ENCODE measurements around the gene TMEM26.
"Not testable (repeated sequence)": the region's sequence is repeated elsewhere in the genome, so short reads cannot be mapped to it uniquely, and the experiment has no call there.

Gene TMEM26

DNA sequence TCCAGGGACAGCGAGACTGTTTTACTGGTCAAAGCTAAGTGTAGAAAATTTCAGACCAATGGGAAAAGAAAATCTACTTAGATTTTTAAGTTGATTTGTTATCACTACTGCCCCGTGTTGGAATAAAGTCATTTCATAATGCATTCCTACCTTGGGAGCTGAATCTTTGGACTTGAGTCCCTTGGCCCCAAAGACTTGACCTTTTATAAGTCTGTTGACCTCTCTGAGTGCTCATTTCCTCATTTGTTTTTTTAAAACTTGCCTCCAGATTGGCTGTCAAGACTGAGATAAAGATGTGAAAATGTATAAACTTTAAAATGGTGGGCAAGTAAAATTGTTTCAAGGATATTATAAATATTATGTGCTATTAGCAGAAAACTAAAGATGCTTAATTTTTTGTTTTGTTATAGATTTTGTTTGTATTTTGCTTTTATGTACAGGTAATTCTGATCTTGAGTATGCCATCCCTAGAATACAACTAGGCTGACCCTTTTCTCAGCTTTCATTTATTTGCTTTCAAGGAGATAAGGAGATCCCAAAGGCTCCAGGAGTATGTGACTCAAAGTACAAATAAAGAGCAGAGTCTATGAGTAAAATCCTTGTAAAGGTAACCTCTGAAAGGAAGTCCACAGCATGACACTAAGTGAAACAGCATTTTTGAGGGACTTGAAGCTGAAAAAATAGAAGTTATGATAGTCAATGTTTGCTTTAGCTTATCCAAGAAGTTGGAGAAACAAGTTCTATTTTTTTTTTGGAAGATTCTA, 54.6 kb downstream of the TMEM26 start:
- DNase-seq = no peak

DNA sequence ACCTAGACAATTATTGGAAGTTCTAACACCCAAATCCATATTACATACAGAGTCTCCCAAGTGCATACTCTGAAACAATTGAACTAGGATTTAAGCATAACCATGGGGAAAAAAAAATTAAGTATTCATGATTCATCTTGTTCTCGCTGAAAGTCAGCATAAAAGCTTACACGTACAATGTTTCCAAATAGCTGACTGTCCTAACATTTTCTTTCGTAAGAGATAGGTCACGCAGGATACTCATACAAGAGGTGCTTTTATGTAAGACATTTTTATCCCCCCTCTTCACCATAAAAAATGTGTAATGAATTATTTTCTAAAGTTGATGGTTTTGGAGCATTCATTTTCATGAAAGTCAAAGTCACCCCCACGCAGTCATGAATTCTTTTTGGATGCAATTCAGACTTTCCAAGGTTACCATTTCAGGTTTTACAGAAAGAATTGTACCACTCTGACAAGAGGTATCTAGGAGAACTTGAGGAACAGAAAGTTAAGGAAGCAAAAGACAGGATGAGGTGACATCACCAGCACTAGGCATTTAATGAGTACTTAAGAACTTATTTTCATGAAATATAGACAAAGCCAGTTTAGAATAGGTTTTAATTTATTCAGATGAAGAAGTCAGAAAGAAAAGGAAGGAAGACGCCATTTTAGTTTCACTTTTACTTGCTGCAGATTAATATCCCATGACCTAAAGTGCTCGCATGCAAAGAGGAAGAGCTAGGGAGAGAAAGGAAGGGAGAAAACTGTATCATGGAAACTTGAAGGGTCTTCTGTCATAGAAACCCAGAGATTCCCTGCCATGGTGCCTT, 55.8 kb downstream of the TMEM26 start:
- DNase-seq = no peak

DNA sequence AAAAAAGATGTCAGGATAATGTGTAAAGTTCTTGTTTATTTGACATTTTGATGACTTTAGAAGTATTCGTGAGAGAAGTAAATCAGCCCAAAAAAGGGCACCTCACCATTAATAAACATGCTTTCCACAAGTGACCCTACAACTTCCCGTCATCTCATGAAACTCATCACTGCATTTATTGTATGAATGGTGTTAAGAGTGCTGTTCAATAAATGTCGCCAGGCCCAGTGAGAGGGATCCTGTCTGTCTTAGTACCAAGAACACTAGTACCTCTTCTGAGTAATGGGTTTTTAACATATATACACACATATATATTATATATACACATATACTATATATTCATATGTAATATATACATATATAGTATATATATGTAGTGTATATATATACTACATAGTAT, 61.9 kb downstream of the TMEM26 start:
- no peak for DNase-seq

DNA sequence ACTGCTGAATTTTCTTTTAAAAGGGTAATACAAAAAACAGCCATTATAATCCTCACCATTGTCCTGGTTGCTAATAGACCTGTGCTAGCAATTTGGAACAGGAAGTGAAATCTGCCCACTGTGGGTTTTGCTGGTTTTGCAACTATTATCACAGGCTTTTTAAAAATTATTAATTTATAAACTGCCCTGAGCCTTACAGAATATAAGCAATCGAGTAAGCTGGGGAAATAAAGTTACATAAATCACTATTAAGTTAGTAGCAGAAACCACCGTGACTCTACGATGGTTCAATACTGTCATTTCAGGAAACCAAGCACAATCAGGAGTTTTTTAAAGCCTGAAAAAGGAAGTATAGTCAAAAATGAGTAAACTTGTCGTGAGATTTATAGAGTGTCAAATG, 62.3 kb downstream of the TMEM26 start:
- DNase-seq = no peak

DNA sequence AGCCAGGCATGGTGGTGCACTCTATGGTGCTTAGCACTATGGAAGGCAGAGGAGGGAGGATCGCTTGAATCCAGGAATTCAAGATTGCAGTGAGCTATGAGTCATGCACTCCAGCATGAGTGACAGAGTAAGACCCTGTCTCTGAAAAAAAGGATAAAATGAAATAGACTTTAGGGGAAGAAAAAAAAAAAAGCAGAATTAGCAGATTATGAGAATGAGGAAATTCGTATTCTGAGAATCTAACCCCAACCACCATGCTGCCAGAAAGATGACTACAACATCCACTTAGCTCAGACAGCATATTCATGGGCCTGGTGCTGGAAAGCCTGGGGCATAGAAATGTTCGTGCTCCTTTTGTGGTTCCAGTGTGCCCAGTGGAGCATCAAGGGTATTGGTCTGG, 63.3 kb downstream of the TMEM26 start:
- DNase-seq = no peak

DNA sequence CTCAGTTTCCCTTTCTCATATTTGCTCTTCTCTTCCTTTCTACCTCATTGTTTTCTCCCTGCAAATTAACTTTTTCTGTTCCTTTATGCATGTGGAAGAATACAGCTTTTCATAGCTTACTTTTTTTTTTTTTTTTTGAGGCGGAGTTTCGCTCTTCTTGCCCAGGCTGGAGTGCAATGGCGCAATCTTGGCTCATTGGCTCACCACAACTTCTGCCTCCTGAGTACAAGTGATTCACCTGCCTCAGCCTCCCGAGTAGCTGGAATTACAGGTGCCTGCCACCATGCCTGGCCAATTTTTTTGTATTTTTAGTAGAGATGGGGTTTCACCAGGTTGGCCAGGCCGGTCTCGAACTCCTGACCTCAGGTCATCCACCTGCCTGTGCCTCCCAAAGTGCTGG, 64.2 kb downstream of the TMEM26 start:
- DNase-seq = not testable (repeated sequence)

DNA sequence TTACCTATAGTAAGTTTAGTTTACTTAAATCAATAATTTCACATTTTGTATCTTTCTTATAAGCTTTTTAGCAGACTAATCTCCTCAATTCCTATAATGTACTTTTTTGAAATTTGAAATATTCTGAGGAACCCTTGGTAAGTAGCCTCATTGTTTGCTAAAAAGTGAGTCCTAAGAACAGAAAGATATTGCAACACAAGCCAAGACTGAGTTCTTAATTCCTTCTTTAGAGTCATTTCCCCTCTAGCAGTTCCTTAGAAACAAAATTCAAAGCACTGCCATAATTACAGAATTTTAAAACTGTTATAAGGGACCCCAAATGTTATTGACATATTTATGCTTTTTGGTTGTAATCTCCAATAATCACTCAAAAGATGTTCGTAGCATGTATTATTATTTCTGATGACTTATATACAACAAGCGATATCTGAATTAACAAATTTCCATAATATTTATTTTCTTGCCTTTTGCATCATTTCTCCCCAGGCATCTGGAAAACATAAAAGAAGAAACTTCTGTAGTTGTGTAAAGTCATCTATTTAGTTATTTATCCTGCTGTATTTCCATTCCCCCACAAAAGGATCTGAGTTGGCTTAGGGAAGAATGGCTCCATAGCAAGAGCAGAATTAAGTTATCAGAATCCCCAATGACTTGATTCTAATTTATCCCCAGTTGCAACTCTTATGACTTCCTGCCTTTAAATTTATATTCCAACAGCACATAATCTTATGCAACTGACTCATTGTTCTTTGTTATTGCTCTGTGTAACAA, 67.8 kb downstream of the TMEM26 start:
- no peak for DNase-seq

DNA sequence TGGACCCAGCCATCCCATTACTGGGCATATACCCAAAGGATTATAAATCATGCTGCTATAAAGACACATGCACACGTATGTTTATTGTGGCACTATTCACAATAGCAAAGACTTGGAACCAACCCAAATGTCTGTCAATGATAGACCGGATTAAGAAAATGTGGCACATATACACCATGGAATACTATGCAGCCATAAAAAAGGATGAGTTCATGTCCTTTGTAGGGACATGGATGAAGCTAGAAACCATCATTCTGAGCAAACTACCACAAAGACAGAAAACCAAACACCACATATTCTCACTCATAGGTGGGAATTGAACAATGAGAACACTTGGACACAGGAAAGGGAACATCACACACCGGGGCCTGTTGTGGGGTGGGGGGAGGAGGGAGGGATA, 72.0 kb downstream of the TMEM26 start:
- not testable (repeated sequence) for DNase-seq

DNA sequence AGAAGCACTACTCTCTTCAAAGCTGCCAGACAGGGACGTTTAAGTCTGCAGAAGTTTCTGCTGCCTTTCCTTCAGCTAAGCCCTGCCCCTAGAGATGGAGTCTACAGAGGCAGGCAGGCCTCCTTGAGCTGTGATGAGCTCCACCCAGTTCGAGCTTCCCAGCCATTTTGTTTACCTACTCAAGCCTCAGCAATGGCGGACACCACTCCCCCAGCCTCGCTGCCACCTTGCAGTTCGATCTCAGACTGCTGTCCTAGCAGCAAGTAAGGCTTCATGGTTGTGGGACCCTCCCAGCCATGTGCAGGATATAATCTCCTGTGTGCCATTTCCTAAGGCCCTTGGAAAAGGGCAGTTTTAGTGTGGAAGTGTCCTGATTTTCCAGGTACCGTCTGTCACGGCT, 74.3 kb downstream of the TMEM26 start:
- no peak for DNase-seq

DNA sequence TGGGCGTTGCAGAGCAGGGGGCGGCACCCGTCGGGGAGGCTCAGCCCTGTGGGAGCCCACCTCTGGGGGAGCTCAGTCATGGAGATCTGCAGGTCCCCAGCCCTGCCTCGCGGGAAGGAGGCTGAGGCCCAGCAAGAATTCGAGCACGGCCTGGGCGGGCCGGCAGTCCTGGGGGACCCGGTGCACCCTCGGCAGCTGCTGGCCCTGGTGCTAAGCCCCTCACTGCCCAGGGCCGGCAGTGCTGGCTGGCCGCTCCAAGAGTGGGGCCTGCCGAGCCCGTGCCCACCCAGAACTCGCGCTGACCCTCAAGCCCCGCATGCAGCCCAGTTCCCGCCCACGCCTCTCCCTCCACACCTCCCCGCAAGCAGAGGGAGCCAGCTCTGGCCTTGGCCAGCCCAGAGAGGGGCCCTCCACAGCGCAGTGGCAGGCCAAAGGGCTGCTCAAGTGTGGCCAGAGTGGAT, 76.2 kb downstream of the TMEM26 start:
- no peak for DNase-seq

DNA sequence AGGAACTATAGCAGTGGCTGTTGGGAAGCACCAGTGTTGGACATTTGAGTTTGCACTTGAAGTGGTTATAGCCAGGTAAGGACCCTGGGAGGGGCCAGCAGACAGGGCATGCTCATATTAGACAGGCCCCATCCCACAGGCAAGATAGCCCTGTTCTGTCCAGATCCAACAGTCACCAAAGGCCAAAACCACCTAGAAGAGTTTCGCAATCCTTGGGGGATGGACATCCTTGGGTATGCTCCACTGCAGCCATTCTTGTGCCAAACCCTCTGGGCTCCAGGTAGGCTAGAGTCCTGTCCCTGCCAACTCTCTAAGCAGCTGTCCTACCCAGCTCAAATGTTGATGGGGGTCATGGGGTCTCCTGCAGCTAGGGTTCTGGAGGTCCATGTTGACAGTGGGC, 76.8 kb downstream of the TMEM26 start:
- DNase-seq = no peak

DNA sequence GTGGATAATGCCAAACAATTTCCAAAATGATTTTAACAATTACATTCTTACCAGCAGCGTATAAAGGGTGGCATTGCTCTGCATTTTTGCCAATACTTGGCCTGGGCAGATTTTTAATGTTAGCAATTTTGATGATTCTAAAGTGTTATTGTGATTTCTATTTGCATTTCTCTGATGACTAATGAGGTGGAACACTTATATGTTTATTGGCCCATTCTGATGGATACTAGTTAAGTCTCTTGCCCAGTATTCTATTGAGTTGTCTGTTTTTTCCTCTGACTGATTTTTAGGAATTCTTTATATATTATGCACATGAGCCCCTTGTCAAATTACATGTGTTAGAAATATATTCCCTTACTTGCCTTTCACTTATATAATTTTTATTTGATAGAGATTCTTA, 86.8 kb downstream of the TMEM26 start:
- no peak for DNase-seq

DNA sequence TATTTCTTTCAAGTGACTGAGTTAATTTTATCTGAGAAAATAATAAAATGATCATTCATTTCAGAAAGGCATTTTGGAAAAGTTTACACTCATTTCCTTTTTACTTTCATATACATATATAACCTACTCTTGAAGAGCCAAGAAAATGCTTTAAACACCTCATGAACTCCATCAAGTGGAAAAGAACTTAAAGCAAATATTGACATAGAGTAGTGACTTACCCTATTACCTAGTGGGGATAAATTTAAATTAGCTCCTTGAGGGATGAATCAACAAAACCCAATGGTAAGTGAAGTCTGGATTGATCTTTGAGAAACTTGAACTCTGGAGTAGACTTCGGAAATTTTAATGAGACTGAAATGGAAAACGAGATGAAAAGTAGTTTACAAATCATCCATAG, 88.6 kb downstream of the TMEM26 start:
- DNase-seq = no peak

DNA sequence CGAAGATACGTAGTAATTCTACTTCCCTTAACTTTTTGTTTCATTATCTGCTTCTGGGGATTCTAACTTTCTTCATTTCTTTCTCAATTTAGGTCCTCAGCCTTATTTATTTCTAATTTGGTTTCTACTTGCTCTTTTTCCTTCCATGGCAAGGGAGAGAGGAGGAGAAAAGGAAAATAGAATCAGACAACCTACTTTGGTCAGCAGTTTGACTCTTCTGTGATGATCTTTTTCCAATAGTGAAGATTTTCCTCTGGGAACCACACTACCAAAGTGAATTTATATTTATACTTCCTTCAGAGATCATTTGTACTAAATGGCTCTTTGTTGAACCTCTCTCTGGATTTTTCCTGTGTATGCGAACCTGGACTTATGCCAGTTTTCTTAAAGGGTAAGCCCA, 90.2 kb downstream of the TMEM26 start:
- no peak for DNase-seq

DNA sequence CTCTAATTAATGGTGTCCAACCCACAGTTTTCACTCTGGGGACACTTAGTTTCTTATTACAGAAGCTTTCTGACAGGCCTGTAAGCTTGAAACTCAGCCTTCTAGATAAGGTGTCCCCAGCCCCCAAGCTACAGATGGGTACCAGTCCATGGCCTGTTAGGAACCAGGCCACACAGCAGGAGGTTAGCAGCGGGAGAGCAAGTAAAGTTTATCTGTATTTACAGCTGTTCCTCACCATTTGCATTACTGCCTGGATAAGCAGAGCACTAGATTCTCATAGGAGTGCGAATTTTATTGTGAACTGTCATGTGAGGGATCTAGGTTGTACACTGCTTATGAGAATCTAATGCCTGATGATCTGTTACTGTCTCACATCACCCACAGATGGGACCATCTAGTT, 93.7 kb downstream of the TMEM26 start:
- DNase-seq = no peak

DNA sequence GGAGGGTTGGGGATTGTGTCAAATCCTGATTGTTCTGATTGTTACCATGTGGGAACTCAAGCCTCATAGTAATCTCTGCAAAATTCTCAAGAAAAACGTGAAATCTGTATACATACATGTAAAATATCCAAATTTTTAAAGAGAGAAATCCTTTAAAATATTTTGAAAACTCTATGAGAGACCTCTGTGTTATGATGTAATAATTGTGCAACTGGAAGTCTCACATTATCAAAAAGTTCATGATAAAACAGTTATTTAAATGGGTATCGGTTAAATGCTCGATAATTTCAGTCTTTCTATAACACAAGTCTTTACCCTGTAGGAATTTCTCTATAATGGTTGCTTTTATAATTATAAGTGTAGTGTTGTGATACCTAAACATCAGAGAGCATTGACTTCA, 95.5 kb downstream of the TMEM26 start:
- no peak for DNase-seq

Data from CD4-positive, alpha-beta T cell treated with Interleukin-6 for 4 hours (primary cell).